Naive B cell (primary cell): Measurements from ENCODE around the gene PRKCA. TPM values are rescaled to one million over a fixed set of nuclear protein-coding genes. Genes with fewer than 3 reads are reported as not detected.
A peak's percentile ranks its signal among the peaks of the same experiment; 100 is the strongest.
"Not testable (repeated sequence)": the region's sequence is repeated elsewhere in the genome, so short reads cannot be mapped to it uniquely, and the experiment has no call there.

ENCODE experiments used
- ATAC-seq, 2 donors: fragments of 150-1000 bp; cut with Tn5 transposase; 2 replicates each; pipeline ENCODE4 v1.10.0; 2021; ENCODE audit warnings: low read depth in 2 of 2, mild to moderate bottlenecking in 2 of 2, moderate library complexity in 2 of 2
- DNase-seq: peaks from one replicate; pipeline ENCODE4 v3.0.0; 2022
- H3K27ac Mint-ChIP-seq, 6 donors: one replicate each; pipeline ENCODE4 v1.8.0; 2020 to 2022; ENCODE audit warnings: mild to moderate bottlenecking in 6 of 6, mixed read lengths in 6 of 6, moderate library complexity in 5 of 6, inconsistent platforms in 2 of 6
- H3K27me3 Mint-ChIP-seq, 3 donors: one replicate each; pipeline ENCODE4 v1.8.0; 2021 to 2022; ENCODE audit warnings: mixed read lengths in 3 of 3, mild to moderate bottlenecking in 1 of 3
- H3K36me3 Mint-ChIP-seq, 2 donors: one replicate each; pipeline ENCODE4 v1.8.0; 2020 to 2022; ENCODE audit warnings: mixed read lengths in 2 of 2, inconsistent platforms in 1 of 2, mild to moderate bottlenecking in 1 of 2
- H3K4me1 Mint-ChIP-seq, 3 donors: one replicate each; pipeline ENCODE4 v1.8.0; 2020 to 2022; ENCODE audit warnings: mixed read lengths in 3 of 3, inconsistent platforms in 1 of 3, mild to moderate bottlenecking in 1 of 3, moderate library complexity in 1 of 3
- H3K4me3 Mint-ChIP-seq, 8 donors: one replicate each; pipeline ENCODE4 v1.8.0; 2020 to 2022; ENCODE audit warnings: mild to moderate bottlenecking in 8 of 8, mixed read lengths in 8 of 8, moderate library complexity in 8 of 8, inconsistent platforms in 2 of 8
- H3K9me3 Mint-ChIP-seq, 7 donors: one replicate each; pipeline ENCODE4 v1.8.0; 2020 to 2022; ENCODE audit warnings: mixed read lengths in 7 of 7, mild to moderate bottlenecking in 5 of 7, inconsistent platforms in 2 of 7, moderate library complexity in 1 of 7
- polyA plus RNA-seq, 6 donors: library from polyadenylated mRNA; unstranded; fragments of 300-500 nt; fragmentation: Illumina TruSeq; gene quantifications; one replicate each; pipeline ENCODE4 v1.2.3, GENCODE V29; 2021; ENCODE audit warnings: low read depth in 6 of 6

The PRKCA gene
- polyA plus RNA-seq, 6 donors from 2014 or later, result 0.03 to 0.06 TPM; not detected in 4

DNA sequence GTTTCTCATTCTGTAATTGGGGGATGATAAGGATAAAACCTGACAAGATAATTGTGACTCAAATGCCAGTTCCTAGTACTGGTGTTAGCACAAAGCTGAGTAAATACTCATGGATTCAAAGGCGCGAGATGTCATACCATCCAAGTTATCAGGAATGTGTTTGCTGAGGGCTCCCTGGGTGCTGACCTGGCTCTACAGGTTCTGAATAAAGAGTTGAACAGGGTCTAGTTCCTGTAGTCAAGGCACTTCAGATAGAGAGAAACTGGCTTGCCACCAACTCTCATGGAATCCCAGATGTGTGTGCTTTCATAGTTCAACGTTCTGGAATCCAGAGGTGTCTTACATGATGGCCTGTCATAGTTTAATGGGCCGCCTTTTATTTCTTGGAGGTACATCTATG is 141.6 kb downstream of the PRKCA start:
- H3K36me3 Mint-ChIP-seq, result peaks cover 0 to 6% of the 10 kb centered on the region in 2 donors
- DNase-seq (no peak), ATAC-seq (no peak)
- peak overlapping the region in 3 of 8 donors; percentile 9 to 65 (median 41) for H3K4me3 Mint-ChIP-seq
- H3K27me3 Mint-ChIP-seq, result no peaks in the 10 kb centered on the region
- H3K9me3 Mint-ChIP-seq, result peaks cover 0 to 12% (median 4%) of the 10 kb centered on the region in 7 donors
- peak overlapping the region in 3 of 6 donors; percentile 42 to 60 (median 42) for H3K27ac Mint-ChIP-seq
- H3K4me1 Mint-ChIP-seq, result peaks cover 36 to 51% (median 38%) of the 10 kb centered on the region in 3 donors

DNA sequence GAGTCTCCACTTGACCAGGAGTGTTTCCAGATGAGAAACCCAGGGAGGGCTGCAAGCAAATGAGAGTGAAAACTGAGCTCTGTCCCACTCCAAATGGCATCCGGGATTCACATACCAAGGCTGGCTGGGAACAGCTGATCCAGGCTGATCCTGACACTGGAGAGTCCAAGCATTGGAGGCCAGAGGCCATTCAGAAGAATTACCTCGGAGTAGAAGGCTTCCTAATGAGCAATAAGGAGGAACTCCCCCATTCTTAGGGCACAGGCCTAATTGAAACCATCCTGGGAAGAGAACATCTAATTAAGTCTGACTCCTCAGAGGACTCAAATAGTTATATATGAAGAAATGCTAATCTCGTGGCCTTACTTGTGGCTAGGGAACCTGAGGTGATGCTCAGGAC is 142.8 kb downstream of the PRKCA start:
- H3K4me1 Mint-ChIP-seq, result peaks cover 35 to 46% (median 37%) of the 10 kb centered on the region in 3 donors
- no peak overlapping the region for H3K4me3 Mint-ChIP-seq
- H3K27ac Mint-ChIP-seq, result no peak overlapping the region
- peaks cover 0 to 6% of the 10 kb centered on the region in 2 donors for H3K36me3 Mint-ChIP-seq
- ATAC-seq (no peak), DNase-seq (no peak)
- peaks cover 0 to 4% (median 0%) of the 10 kb centered on the region in 7 donors for H3K9me3 Mint-ChIP-seq
- H3K27me3 Mint-ChIP-seq, result no peaks in the 10 kb centered on the region

DNA sequence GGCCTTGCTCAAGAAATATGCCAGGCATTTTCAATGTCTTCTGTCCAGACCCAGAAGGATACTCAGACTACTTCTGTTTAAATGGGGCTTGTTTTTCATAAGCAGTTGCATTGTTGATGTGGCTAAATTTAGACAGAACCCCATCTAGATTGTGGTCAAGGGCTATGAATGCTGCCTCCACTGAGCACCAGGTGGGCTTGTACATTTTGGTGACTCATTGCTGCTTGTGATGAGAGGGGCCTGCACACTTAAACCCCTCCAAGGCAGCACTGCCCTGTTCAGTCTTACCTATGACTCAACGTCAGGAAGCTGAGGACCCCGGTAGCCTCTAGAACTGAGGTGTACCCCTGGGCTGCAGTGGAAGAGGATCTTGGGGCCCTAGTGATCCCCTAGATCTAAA is 144.0 kb downstream of the PRKCA start:
- peaks cover 26 to 37% (median 31%) of the 10 kb centered on the region in 3 donors for H3K4me1 Mint-ChIP-seq
- peak overlapping the region in 1 of 8 donors; percentile 5 for H3K4me3 Mint-ChIP-seq

DNA sequence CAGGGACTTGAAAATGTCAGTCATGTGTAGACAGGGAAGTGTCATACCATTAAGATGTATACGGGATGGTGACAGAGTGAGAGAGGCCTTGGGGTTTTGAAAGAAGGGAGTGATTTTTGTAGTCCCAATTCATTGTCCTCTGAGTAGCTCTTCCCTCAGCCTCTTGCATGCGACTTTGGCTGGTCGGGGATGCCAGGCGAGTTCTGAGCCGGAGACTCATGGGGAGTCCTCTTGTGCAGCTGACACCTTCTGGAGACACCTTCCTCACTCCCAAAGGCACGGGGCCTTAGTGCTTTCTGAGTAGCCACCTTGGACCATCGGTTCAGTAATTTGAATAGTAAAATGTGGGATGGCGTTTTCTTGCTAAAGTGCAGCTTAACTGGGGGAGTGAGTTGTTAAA is 144.7 kb downstream of the PRKCA start:
- ATAC-seq (no peak), DNase-seq (no peak)
- Mint-ChIP-seq H3K4me3 (peak overlapping the region in 1 of 8 donors; percentile 6), H3K36me3 (peaks cover 0 to 6% of the 10 kb centered on the region in 2 donors), H3K27ac (peak overlapping the region in 2 of 6 donors; percentile 42 to 49), H3K9me3 (no peaks in the 10 kb centered on the region), H3K27me3 (peaks cover 0 to 5% (median 0%) of the 10 kb centered on the region in 3 donors), H3K4me1 (peaks cover 22 to 31% (median 23%) of the 10 kb centered on the region in 3 donors)

More for the DNA sequence above, 144.0 kb downstream of the PRKCA start:
- Mint-ChIP-seq H3K36me3 (peaks cover 0 to 6% of the 10 kb centered on the region in 2 donors), H3K27ac (peak overlapping the region in 1 of 6 donors; percentile 70), H3K27me3 (peaks cover 0 to 1% (median 0%) of the 10 kb centered on the region in 3 donors), H3K9me3 (peaks cover 0 to under 1% (median 0%) of the 10 kb centered on the region in 7 donors)
- ATAC-seq (no peak), DNase-seq (no peak)

DNA sequence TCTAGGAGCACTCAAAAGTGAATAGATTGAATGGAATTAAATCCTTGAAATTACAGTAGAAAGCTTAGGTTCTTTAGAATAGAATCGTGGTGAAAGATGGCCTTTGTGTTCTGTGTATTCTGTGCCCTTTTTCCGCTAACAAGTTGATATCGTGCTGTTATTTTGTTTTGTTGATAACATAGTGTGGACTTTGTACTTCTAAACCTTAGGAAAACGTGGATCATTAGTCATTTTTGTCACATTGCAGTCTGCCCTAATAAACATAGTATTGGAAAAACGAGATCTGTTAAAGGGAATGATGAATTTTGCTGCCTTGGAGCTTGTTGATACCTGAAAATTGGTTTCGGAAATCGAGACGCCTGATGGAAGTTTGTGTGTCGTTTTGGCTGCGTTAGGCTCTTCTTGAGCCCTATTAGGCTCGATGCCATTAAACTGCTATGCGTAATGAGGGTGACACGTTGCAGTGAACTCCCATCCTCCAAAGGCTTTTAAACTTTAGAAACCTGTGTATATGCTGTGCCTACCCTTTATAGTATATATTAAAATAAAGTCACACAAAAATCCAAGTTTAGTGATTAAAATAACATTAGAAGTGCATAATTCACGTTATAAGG is 145.7 kb downstream of the PRKCA start:
- ATAC-seq (no peak), DNase-seq (no peak)
- H3K4me3 Mint-ChIP-seq, result no peak overlapping the region
- H3K27me3 Mint-ChIP-seq, result peaks cover 0 to 5% (median 0%) of the 10 kb centered on the region in 3 donors
- no peak overlapping the region for H3K27ac Mint-ChIP-seq
- H3K36me3 Mint-ChIP-seq, result peaks cover 0 to 5% of the 10 kb centered on the region in 2 donors
- H3K4me1 Mint-ChIP-seq, result peaks cover 13 to 23% (median 14%) of the 10 kb centered on the region in 3 donors
- no peaks in the 10 kb centered on the region for H3K9me3 Mint-ChIP-seq

DNA sequence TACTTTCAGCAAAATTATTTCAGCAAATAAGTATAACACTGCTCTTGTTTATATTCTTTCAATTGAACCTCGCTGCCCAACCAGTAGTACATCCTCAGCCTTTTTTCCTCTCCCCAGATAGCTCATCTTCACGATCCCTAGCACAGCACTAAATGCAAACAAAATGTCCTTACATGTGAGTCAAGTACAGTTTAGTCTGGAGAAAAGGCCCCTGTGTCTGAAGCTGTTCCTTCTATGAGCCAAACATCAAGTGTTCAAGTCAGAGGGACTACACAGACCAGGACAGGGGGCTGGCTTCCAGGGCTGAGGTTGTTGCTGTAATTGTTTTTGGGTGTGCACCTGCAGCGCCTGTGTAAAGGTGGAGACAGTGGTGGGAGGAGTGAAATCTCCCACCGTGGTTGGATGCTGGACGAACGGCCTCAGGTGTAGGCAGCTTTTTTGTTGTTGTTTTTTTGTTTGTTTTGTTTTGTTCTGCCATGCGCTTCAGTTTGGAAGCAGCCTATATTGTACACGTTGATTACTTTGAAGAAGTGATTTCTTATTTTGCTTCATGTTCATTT is 147.1 kb downstream of the PRKCA start:
- Mint-ChIP-seq H3K36me3 (no peaks in the 10 kb centered on the region), H3K4me3 (no peak overlapping the region), H3K27me3 (peaks cover 0 to 5% (median 0%) of the 10 kb centered on the region in 3 donors), H3K27ac (no peak overlapping the region), H3K9me3 (no peaks in the 10 kb centered on the region), H3K4me1 (peaks cover 5 to 10% (median 5%) of the 10 kb centered on the region in 3 donors)
- no peak for ATAC-seq
- DNase-seq, result no peak

DNA sequence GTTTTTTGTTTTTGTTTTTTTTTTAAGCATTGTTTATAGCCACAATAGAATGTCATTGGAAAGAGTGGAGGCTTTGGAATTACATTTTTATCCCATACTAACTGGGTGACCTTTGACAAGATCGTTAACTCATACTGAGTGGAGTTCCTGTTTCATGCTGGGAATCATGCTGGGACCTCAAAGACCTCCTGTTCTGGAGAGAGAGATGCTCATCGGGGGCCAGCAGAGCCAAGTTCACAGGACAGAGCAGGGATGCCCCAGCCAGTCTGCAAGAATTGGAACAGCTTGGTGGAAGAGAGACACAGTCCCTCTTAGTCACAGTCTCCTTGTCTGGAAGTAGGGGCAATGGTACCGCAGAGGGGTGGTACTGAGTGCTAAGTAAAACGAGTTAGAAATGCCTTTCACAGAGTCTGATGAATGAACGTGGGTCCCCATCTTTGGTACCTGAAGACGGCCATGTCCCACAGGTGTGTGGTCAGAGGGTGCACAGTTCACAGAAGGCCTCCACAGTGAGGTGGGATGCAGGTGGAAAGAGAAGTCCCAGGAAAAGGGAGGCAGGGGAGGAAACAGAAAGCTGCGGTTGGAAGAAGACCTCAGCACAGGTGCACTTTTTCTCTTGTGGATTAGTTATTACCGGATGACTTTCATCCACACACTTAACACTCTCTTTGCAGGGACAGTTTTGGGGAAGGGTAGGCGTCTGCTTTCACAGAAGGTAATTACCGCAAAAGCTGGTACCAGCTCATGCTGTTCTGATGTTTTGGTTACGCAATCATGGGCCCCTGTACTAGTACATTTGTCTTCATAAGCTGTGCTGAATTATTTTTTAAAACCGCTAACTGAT is 147.8 kb downstream of the PRKCA start:
- Mint-ChIP-seq H3K27me3 (peaks cover 0 to 5% (median 0%) of the 10 kb centered on the region in 3 donors), H3K4me3 (no peak overlapping the region), H3K36me3 (no peaks in the 10 kb centered on the region), H3K4me1 (peaks cover 0 to 6% (median 5%) of the 10 kb centered on the region in 3 donors), H3K27ac (peak overlapping the region in 1 of 6 donors; percentile 25), H3K9me3 (no peaks in the 10 kb centered on the region)
- ATAC-seq (no peak), DNase-seq (no peak)

DNA sequence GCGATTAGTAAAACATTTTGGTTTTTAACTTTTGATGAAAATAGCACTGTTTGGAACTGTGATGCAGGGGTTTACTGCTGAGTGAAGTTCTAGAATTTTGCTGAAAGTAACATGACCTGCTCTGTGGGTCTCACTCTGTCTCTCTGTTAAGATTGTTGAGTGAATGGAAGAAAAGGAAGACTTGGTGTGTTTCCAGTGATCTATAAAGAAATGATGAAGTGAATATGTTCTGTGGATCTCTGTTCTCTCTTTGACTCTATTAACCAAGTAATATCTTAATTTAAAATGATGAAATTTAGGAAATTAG is 148.4 kb downstream of the PRKCA start:
- Mint-ChIP-seq H3K4me1 (peaks cover 0 to 6% (median 5%) of the 10 kb centered on the region in 3 donors), H3K9me3 (no peaks in the 10 kb centered on the region), H3K27ac (peak overlapping the region in 1 of 6 donors; percentile 25), H3K27me3 (peaks cover 0 to 5% (median 0%) of the 10 kb centered on the region in 3 donors), H3K4me3 (no peak overlapping the region), H3K36me3 (no peaks in the 10 kb centered on the region)
- no peak for DNase-seq
- no peak for ATAC-seq

DNA sequence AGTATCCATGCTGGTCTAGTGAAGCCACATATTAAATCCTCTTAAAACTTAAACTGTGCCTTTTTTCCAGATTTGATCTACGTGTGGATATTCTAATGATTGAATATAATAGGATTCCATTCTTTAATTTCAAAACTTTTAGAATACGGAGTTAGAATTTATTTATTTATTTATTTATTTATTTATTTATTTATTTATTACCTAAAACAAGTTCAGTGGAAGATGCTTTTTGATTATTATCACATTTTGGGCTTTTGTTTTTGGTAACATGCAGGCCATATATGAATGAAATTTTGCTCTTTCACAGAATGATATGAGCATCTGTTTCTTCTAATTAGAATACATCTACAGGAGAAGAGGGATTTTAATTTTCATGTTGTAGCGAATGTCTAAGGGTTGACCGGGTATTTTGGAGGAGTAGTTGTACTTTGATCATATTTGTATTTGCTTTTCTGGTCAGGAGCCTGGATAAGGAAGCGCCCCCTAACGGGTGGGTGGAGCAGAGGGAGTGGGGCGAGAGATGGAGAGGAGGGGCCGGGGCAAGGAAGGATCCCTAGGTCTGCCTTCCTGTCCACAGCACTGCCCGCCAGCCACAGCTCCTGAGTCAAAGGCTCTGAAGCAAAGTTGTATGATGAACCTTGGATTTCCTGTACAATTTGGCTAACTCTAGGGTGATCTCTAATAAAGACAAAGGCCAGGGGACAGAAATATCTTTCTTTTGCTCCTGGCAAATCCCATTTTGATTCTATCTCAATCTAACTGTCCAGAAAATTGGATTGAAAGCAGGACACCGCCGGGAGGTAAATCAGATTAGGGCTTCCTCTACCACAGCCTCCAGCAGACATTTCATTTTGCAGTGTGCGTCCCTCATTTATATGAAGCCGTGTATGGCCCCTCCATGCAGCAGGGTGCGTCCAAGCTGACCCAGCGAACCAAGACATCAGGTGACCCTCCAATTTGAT is 149.1 kb downstream of the PRKCA start:
- peaks cover 0 to 5% (median 0%) of the 10 kb centered on the region in 3 donors for H3K27me3 Mint-ChIP-seq
- H3K27ac Mint-ChIP-seq, result no peak overlapping the region
- H3K4me3 Mint-ChIP-seq, result no peak overlapping the region
- H3K4me1 Mint-ChIP-seq, result peaks cover 0 to 5% (median 4%) of the 10 kb centered on the region in 3 donors
- DNase-seq (no peak), ATAC-seq (no peak)
- H3K9me3 Mint-ChIP-seq, result no peaks in the 10 kb centered on the region
- H3K36me3 Mint-ChIP-seq, result no peaks in the 10 kb centered on the region

DNA sequence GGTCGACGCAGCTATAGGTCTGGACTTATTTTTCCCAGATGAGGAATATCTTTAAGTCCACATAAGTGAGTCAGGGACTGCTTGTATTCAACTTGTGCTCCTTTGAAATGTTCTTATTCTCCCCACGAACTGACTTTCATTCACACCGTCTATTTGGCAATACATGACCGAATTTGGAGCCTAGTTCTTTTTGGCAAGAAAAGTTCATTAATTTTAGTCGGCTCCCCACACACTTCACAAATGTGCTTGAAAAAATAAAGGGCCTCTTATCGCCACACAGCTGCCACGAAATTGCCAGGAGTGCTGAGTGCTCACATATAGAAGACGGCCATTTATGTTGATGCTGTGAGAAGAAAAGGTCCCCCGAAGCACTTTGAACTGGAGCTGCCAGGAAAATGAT is 152.6 kb downstream of the PRKCA start:
- Mint-ChIP-seq H3K4me1 (peaks cover 0 to 5% (median 4%) of the 10 kb centered on the region in 3 donors), H3K27ac (no peak overlapping the region), H3K9me3 (peaks cover 1 to 16% (median 7%) of the 10 kb centered on the region in 7 donors), H3K27me3 (peaks cover 0 to 5% (median 0%) of the 10 kb centered on the region in 3 donors), H3K36me3 (peaks cover 0 to 12% of the 10 kb centered on the region in 2 donors), H3K4me3 (no peak overlapping the region)
- DNase-seq (no peak), ATAC-seq (no peak)

DNA sequence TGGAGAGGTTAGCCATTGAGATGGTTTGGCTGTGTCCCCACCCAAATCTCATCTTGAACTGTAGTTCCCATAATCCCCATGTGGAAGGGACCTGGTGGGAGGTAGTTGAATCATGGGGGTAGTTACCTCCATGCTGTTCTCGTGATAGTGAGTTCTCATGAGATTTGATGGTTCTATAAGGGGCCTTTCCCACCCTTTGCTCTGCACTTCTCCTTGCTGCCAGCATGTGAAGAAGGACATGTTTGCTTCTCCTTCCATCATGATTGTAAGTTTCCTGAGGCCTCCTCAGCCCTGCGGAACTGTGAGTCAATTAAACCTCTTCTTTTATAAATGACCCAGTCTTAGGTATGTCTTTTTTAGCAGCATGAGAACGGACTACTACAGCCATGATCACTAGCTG is 155.1 kb downstream of the PRKCA start:
- peaks cover 0 to 12% of the 10 kb centered on the region in 2 donors for H3K36me3 Mint-ChIP-seq
- not testable (repeated sequence) for H3K4me1 Mint-ChIP-seq, H3K27ac Mint-ChIP-seq

DNA sequence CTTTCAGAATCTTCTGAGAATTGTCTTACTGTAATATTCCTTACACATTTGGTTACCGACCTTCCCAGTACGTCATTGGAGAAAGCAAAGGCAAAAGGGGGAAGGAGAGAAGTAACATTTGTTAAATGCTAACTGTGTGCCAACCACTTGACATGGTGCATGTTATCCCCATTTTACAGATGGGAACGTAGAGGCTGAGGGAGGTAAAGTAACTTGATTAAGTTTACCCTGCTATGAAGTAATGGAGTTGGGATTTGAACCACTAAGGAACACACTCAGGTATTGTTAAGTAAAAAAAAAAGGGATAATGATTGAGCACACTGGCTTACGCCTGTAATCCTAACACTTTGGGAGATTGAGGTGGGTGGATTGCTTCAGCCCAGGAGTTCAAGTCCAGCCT is 156.4 kb downstream of the PRKCA start:
- ATAC-seq (no peak), DNase-seq (no peak)
- H3K36me3 Mint-ChIP-seq, result peaks cover 0 to 12% of the 10 kb centered on the region in 2 donors
- no peaks in the 10 kb centered on the region for H3K4me1 Mint-ChIP-seq
- no peak overlapping the region for H3K4me3 Mint-ChIP-seq
- H3K27ac Mint-ChIP-seq, result no peak overlapping the region
- no peaks in the 10 kb centered on the region for H3K27me3 Mint-ChIP-seq
- H3K9me3 Mint-ChIP-seq, result peaks cover 1 to 16% (median 7%) of the 10 kb centered on the region in 7 donors

More for the DNA sequence above, 155.1 kb downstream of the PRKCA start:
- not testable (repeated sequence) for DNase-seq, H3K27me3 Mint-ChIP-seq, H3K4me3 Mint-ChIP-seq, ATAC-seq
- H3K9me3 Mint-ChIP-seq, result peaks cover 1 to 16% (median 7%) of the 10 kb centered on the region in 7 donors
